ENCODE data around the gene VIT.

The VIT gene

DNA sequence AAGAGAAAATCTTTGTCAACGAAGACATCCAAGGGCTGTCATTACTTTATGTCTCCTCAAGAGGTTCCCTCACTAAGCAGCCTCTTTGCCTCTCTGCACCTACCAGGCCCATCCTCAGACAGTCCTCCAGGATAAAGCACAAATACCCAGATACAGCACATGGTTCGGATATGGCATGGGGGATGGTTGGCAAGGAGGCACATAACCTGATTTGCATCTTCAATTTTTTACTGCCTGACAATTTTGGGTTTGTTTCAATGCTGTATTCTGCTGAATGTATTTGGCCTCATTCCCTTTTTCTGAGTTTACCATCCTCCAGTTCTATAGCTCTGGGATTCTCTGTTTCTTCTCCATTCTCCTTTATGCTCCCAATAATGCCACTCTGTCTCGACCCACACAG is 78.8 kb downstream of the VIT start:
- no peaks in the 10 kb centered on the region for H3K9me3 Mint-ChIP-seq
- H3K4me1 Mint-ChIP-seq: no peaks in the 10 kb centered on the region
- no peak for DNase-seq
- TF ChIP-seq, protein P1, sequence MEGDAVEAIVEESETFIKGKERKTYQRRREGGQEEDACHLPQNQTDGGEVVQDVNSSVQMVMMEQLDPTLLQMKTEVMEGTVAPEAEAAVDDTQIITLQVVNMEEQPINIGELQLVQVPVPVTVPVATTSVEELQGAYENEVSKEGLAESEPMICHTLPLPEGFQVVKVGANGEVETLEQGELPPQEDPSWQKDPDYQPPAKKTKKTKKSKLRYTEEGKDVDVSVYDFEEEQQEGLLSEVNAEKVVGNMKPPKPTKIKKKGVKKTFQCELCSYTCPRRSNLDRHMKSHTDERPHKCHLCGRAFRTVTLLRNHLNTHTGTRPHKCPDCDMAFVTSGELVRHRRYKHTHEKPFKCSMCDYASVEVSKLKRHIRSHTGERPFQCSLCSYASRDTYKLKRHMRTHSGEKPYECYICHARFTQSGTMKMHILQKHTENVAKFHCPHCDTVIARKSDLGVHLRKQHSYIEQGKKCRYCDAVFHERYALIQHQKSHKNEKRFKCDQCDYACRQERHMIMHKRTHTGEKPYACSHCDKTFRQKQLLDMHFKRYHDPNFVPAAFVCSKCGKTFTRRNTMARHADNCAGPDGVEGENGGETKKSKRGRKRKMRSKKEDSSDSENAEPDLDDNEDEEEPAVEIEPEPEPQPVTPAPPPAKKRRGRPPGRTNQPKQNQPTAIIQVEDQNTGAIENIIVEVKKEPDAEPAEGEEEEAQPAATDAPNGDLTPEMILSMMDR (IDR thresholded peaks at IDR 0.05): no peak
- H3K4me3 Mint-ChIP-seq: no peak overlapping the region
- H3K27me3 Mint-ChIP-seq (ENCODE audit: low read depth, poor library complexity): peaks cover 5% of the 10 kb centered on the region
- H3K27ac Mint-ChIP-seq: no peak overlapping the region
- no peaks in the 10 kb centered on the region for H3K36me3 Mint-ChIP-seq (ENCODE audit: low read depth)

DNA sequence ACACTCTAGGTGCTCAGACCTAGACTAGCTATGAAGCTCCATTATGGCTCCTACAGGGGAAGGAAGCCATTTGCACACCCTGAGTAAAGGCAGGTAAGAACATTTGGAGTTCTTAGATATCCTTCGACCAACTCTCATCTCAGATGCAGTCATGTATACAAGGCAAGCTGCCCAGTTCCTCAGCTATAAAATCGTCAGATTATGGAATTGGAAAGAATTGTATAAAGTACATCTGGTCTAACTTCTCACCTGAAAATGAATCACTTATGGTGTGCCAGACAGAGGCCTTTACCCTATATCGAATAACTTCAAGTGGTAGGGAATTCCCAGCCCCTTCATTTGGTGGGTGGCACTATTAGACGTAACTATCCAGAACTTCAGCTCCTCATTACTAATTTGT is 79.3 kb downstream of the VIT start:
- no peaks in the 10 kb centered on the region for H3K9me3 Mint-ChIP-seq
- DNase-seq: no peak
- H3K4me1 Mint-ChIP-seq: no peaks in the 10 kb centered on the region
- H3K36me3 Mint-ChIP-seq (ENCODE audit: low read depth): no peaks in the 10 kb centered on the region
- peaks cover under 1% of the 10 kb centered on the region for H3K27me3 Mint-ChIP-seq (ENCODE audit: low read depth, poor library complexity)
- H3K27ac Mint-ChIP-seq: no peak overlapping the region
- TF ChIP-seq, protein P1 (IDR thresholded peaks at IDR 0.05): no peak
- H3K4me3 Mint-ChIP-seq: no peak overlapping the region

DNA sequence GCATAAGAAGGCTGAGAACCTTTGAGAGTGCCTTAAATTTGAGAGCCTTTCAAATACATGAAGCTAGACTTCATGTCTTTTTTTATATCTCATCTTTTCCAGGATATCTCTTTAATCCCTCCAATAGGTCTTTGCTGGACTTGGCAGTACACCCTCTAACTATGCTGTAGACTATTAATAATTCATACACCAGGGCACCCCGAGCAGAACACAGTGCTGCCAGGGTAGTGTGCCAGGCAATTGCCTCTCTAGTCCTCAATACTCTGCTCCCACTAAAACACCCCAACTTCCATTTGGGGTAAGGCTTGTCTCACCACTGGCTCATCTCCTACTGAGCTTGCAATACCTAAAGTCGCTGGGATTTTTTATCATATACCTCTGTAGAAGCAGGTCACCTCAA is 80.8 kb downstream of the VIT start:
- TF ChIP-seq, protein P1 (IDR thresholded peaks at IDR 0.05): no peak
- no peak for DNase-seq
- Mint-ChIP-seq H3K4me1 (peaks cover 14% of the 10 kb centered on the region), H3K9me3 (no peaks in the 10 kb centered on the region), H3K27me3 (ENCODE audit: low read depth, poor library complexity) (no peaks in the 10 kb centered on the region), H3K4me3 (no peak overlapping the region), H3K27ac (no peak overlapping the region), H3K36me3 (ENCODE audit: low read depth) (no peaks in the 10 kb centered on the region)

DNA sequence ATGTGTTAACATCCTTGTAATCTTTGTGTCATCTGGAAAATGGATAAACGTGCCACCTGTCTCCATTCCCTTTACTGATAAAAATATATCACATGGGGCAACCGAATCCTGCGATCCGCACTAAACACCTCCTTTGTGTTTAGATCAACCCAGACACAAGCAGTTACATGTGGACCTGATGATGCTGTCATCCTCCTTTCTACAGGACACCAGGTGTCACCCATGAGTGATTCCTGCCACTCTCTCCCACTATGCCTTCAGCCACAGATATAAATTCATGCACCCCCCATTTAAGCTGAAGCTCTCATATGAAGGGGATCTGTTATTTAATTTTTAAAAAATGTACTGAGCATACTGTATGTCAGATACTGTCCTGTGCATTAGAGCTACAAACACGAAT is 81.3 kb downstream of the VIT start:
- TF ChIP-seq, protein P1 (IDR thresholded peaks at IDR 0.05): no peak
- H3K4me3 Mint-ChIP-seq: no peak overlapping the region
- peaks cover 19% of the 10 kb centered on the region for H3K4me1 Mint-ChIP-seq
- no peaks in the 10 kb centered on the region for H3K9me3 Mint-ChIP-seq
- no peaks in the 10 kb centered on the region for H3K36me3 Mint-ChIP-seq (ENCODE audit: low read depth)
- no peak for DNase-seq
- H3K27ac Mint-ChIP-seq: no peak overlapping the region
- no peaks in the 10 kb centered on the region for H3K27me3 Mint-ChIP-seq (ENCODE audit: low read depth, poor library complexity)

DNA sequence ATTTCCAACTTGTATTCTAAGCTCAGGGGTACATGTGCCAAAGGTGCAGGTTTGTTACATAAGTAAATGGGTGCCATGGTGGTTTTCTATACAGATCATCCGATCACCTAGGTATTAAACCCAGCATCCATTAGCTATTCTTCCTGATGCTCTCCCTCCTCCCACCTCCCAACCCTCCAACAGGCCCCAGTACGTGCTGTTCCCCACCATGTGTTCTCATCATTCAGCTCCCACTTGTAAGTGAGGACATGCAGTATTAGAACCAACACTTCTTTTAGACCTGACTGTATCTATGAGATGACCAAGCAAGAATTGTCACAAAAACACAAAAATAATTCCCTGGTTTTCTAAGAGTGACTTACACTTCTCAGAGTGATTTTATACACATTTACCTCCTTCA is 83.0 kb downstream of the VIT start:
- Mint-ChIP-seq H3K4me3 (no peak overlapping the region), H3K36me3 (ENCODE audit: low read depth) (no peaks in the 10 kb centered on the region), H3K4me1 (peaks cover 29% of the 10 kb centered on the region), H3K27ac (no peak overlapping the region), H3K27me3 (ENCODE audit: low read depth, poor library complexity) (no peaks in the 10 kb centered on the region), H3K9me3 (no peaks in the 10 kb centered on the region)
- TF ChIP-seq, protein P1 (IDR thresholded peaks at IDR 0.05): no peak
- no peak for DNase-seq

DNA sequence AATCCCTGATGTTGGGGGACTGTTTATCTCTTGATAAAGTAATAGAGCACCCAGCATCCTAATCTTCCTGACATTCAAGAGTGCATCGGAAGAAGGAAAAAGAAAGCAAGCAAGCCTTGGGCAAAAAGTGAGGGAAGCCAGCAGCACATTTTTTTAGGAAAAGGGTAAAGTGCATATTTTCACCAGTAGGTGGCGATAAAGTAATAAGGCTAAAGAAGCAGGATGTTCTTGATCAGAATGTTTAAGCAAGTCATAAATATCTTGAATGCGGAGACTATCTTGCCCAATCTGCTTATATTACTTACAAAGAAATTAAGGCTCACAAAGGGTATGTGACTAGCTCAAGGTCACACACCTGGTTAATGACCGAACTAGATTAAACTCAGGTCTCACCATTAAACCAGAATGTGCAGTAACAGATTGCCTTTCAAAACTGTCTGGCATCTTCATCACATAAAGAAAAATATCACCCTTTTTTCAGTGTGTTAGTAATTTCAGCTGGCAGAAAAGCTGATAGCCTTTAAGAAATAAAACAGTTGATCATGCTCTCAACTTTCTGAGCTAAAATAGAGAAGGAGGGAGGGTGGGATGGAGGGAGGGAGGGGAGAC is 83.8 kb downstream of the VIT start:
- DNase-seq: peak; percentile 26
- Mint-ChIP-seq H3K4me3 (no peak overlapping the region), H3K9me3 (no peaks in the 10 kb centered on the region), H3K27ac (no peak overlapping the region), H3K27me3 (ENCODE audit: low read depth, poor library complexity) (no peaks in the 10 kb centered on the region), H3K4me1 (peaks cover 29% of the 10 kb centered on the region), H3K36me3 (ENCODE audit: low read depth) (no peaks in the 10 kb centered on the region)
- TF ChIP-seq, protein P1 (IDR thresholded peaks at IDR 0.05): peak; percentile 80

Data from nephron progenitor cell (in vitro differentiated cells).